GM23338 (cell line): Measurements from ENCODE around the gene ARMC7. TPM values are rescaled to one million over a fixed set of nuclear protein-coding genes. Genes with fewer than 3 reads are reported as not detected.

Source experiments
- ATAC-seq: fragments of 200-7000 bp; cut with Tn5 transposase; 3 replicates; pipeline ENCODE4 v1.9.1; 2020
- DNase-seq: peaks from one replicate; pipeline ENCODE4 v3.0.0-alpha.2; 2015; ENCODE audit warnings: low spot score
- H2AFZ ChIP-seq: fragments of 200-600 bp; sonication (generic); 2 replicates; pipeline ENCODE4 v1.8.0; 2016; ENCODE audit warnings: antibody characterized with exemption, mild to moderate bottlenecking, moderate library complexity
- H3F3A ChIP-seq: fragments of 200-600 bp; sonication (generic); replicated peaks from 2 replicates; pipeline ENCODE4 v1.8.0; 2017; ENCODE audit warnings: antibody characterized with exemption, mixed run types, low read depth
- H3K27ac ChIP-seq: fragments of 200-600 bp; sonication (generic); 2 replicates; pipeline ENCODE4 v1.6.1; 2016; ENCODE audit warnings: low read depth
- H3K27me3 ChIP-seq: fragments of 200-600 bp; sonication (generic); 2 replicates; pipeline ENCODE4 v1.8.0; 2016; ENCODE audit warnings: mild to moderate bottlenecking, mixed run types, moderate library complexity; ENCODE audit not compliant: insufficient read depth
- H3K36me3 ChIP-seq: fragments of 200-600 bp; sonication (generic); 2 replicates; pipeline ENCODE4 v1.8.0; 2016; ENCODE audit warnings: mild to moderate bottlenecking; ENCODE audit not compliant: insufficient read depth
- H3K4me1 ChIP-seq: fragments of 200-600 bp; sonication (generic); 2 replicates; pipeline ENCODE4 v1.8.0; 2016; ENCODE audit warnings: mild to moderate bottlenecking, moderate library complexity; ENCODE audit not compliant: insufficient read depth
- H3K4me2 ChIP-seq: fragments of 200-600 bp; sonication (generic); 2 replicates; pipeline ENCODE4 v1.7.1; 2017; ENCODE audit warnings: mixed run types
- H3K4me3 ChIP-seq: fragments of 200-600 bp; sonication (generic); 2 replicates; pipeline ENCODE4 v1.6.1; 2016; ENCODE audit warnings: mixed run types
- H3K79me2 ChIP-seq: fragments of 200-600 bp; sonication (generic); replicated peaks from 2 replicates; pipeline ENCODE4 v1.8.0; 2017; ENCODE audit warnings: mild to moderate bottlenecking; ENCODE audit not compliant: insufficient read depth
- H3K9me2 ChIP-seq: fragments of 200-600 bp; sonication (generic); 2 replicates; pipeline ENCODE4 v1.8.0; 2017; ENCODE audit not compliant: insufficient read depth
- H4K20me1 ChIP-seq: fragments of 200-600 bp; sonication (generic); replicated peaks from 2 replicates; pipeline ENCODE4 v1.8.0; 2017; ENCODE audit warnings: mild to moderate bottlenecking; ENCODE audit not compliant: insufficient read depth
- H3K27ac Mint-ChIP-seq: 2 replicates; pipeline ENCODE4 v1.8.0; 2020; ENCODE audit warnings: inconsistent platforms, mild to moderate bottlenecking, moderate library complexity, mixed read lengths
- H3K27me3 Mint-ChIP-seq: 3 replicates; pipeline ENCODE4 v1.8.0; 2022; ENCODE audit warnings: low read depth, mild to moderate bottlenecking, moderate library complexity, mixed read lengths, inconsistent platforms; ENCODE audit not compliant: insufficient read depth, poor library complexity
- H3K36me3 Mint-ChIP-seq: 3 replicates; pipeline ENCODE4 v1.8.0; 2021; ENCODE audit warnings: low read depth, mild to moderate bottlenecking, inconsistent platforms, moderate library complexity, mixed read lengths
- H3K4me1 Mint-ChIP-seq: 3 replicates; pipeline ENCODE4 v1.8.0; 2020; ENCODE audit warnings: mild to moderate bottlenecking, inconsistent platforms, mixed read lengths
- H3K4me3 Mint-ChIP-seq: 3 replicates; pipeline ENCODE4 v1.8.0; 2021; ENCODE audit warnings: moderate library complexity, mild to moderate bottlenecking, inconsistent platforms, mixed read lengths
- H3K9me3 Mint-ChIP-seq: 3 replicates; pipeline ENCODE4 v1.8.0; 2020; ENCODE audit warnings: moderate library complexity, mild to moderate bottlenecking, inconsistent platforms, mixed read lengths
- CREB1 ChIP-seq: fragments of 250-450 bp; sonication (Bioruptor Pico); IDR thresholded peaks from 2 replicates; pipeline ENCODE4 v1.5.0; 2020; ENCODE audit warnings: low read depth, mild to moderate bottlenecking, moderate library complexity
- CTCF ChIP-seq, 2 experiments: fragments of 200-600 bp in 1 of 2; sonication (generic) in 1 of 2; conservative IDR thresholded peaks; 2 replicates each; pipeline versions ENCODE4 v1.5.1 to v1.6.1; 2016 to 2017; ENCODE audit warnings: antibody characterized with exemption in 2 of 2, low read depth in 2 of 2, mild to moderate bottlenecking in 2 of 2, moderate library complexity in 1 of 2
- ETS1 ChIP-seq: IDR thresholded peaks from 2 replicates; pipeline ENCODE4 v1.6.1; 2016; ENCODE audit warnings: antibody characterized with exemption
- EZH2 ChIP-seq: fragments of 200-600 bp; sonication (generic); IDR thresholded peaks from one replicate; pipeline ENCODE4 v1.8.0; 2017; ENCODE audit warnings: antibody characterized with exemption, mild to moderate bottlenecking, low read depth; ENCODE audit not compliant: unreplicated experiment
- EZH2phosphoT487 ChIP-seq: fragments of 200-600 bp; sonication (generic); IDR thresholded peaks from one replicate; pipeline ENCODE4 v1.8.1; 2018; ENCODE audit warnings: antibody characterized with exemption; ENCODE audit not compliant: unreplicated experiment
- JUNB ChIP-seq: IDR thresholded peaks from one replicate; pipeline ENCODE4 v1.6.1; 2016; ENCODE audit warnings: antibody characterized with exemption; ENCODE audit not compliant: unreplicated experiment
- NANOG ChIP-seq: IDR thresholded peaks from 2 replicates; pipeline ENCODE4 v1.6.1; 2016; ENCODE audit warnings: antibody characterized with exemption, borderline replicate concordance
- POLR2AphosphoS5 ChIP-seq: IDR thresholded peaks from 2 replicates; pipeline ENCODE4 v1.6.1; 2016; ENCODE audit warnings: antibody characterized with exemption, low read depth
- REST ChIP-seq: IDR thresholded peaks from one replicate; pipeline ENCODE4 v1.6.1; 2018; ENCODE audit warnings: antibody characterized with exemption; ENCODE audit not compliant: unreplicated experiment
- STAT1 ChIP-seq: IDR thresholded peaks from one replicate; pipeline ENCODE4 v1.6.1; 2016; ENCODE audit warnings: antibody characterized with exemption; ENCODE audit not compliant: unreplicated experiment
- ZNF114 ChIP-seq: fragments of 250-450 bp; sonication (Bioruptor Pico); IDR thresholded peaks from 2 replicates; pipeline ENCODE4 v1.5.0; 2020; ENCODE audit warnings: mild to moderate bottlenecking, moderate library complexity
- ZNF331 ChIP-seq: fragments of 250-450 bp; sonication (Bioruptor Pico); IDR thresholded peaks from 2 replicates; pipeline ENCODE4 v1.5.0; 2020; ENCODE audit warnings: low read depth, mild to moderate bottlenecking, moderate library complexity
- ZNF462 ChIP-seq: fragments of 250-450 bp; sonication (Bioruptor Pico); IDR thresholded peaks from 2 replicates; pipeline ENCODE4 v1.5.0; 2020; ENCODE audit warnings: mild to moderate bottlenecking, moderate library complexity
- polyA plus RNA-seq: library from polyadenylated mRNA; unstranded; fragments of >200 nt; fragmentation: Nextera tagmentation; extraction: Ambion mirVana; gene quantifications from 2 replicates; pipeline ENCODE4 v1.2.1, GENCODE V29; 2016
- total RNA-seq: library from RNA; depleted of rRNA; stranded (reverse); fragments of >200 nt; shearing (Covaris generic); gene quantifications from 2 replicates; pipeline ENCODE4 v1.2.3, GENCODE V29; 2014

ARMC7 gene
- total and polyA plus RNA-seq, 2 experiments from 2014 or later: 5.6 to 8.4 TPM

GRCh38 chr17:75074532-75074931 lies 35.2 kb upstream of the ARMC7 start:
- no peak for ATAC-seq
- Histone ChIP-seq H3K27me3 (no peaks in the 10 kb centered on the region), H3K4me2 (no peak overlapping the region), H3K4me3 (no peak overlapping the region), H3K79me2 (no peaks in the 10 kb centered on the region), H2AFZ (no peak overlapping the region), H3F3A (peaks cover 17% of the 10 kb centered on the region; the same call in 1 of the 2 replicates), H4K20me1 (no peaks in the 10 kb centered on the region), H3K4me1 (peaks cover 20% of the 10 kb centered on the region; the same call in 1 of the 2 replicates), H3K36me3 (no peaks in the 10 kb centered on the region), H3K9me2 (no peaks in the 10 kb centered on the region), H3K27ac (no peak overlapping the region)
- Mint-ChIP-seq H3K4me1 (peaks cover 16% of the 10 kb centered on the region), H3K36me3 (no peaks in the 10 kb centered on the region), H3K4me3 (no peak overlapping the region), H3K27me3 (peaks cover 15% of the 10 kb centered on the region), H3K27ac (no peak overlapping the region), H3K9me3 (no peaks in the 10 kb centered on the region)
- DNase-seq: no peak
- TF ChIP-seq ZNF462 (CRISPR knock-in tag) (no peak), REST (no peak), ZNF114 (CRISPR knock-in tag) (no peak), POLR2AphosphoS5 (no peak), CREB1 (CRISPR knock-in tag) (no peak), JUNB (no peak), EZH2 (no peak), EZH2phosphoT487 (no peak), NANOG (no peak), ETS1 (no peak), ZNF331 (CRISPR knock-in tag) (no peak), STAT1 (no peak), CTCF (conservative IDR thresholded peaks at IDR 0.05; ENCODE audit: low read depth in 2 of 2) (no peak)
